Smooth muscle cell (in vitro differentiated cells): ENCODE results near the gene ZNF438. TPM values are rescaled to one million over a fixed set of nuclear protein-coding genes. Genes with fewer than 3 reads are reported as not detected.

Experiments used
- DNase-seq: peaks from one replicate; lab custom pipeline; 2025; ENCODE audit not compliant: unreplicated experiment; lab: John Stamatoyannopoulos, UW
- H2AFZ ChIP-seq: fragments of 200-600 bp; sonication (generic); 2 replicates; pipeline ENCODE4 v1.6.0; 2016; ENCODE audit warnings: antibody characterized with exemption, low read depth, mild to moderate bottlenecking
- H3F3A ChIP-seq: fragments of 200-600 bp; sonication (generic); 2 replicates; pipeline ENCODE4 v1.6.0; 2017; ENCODE audit warnings: antibody characterized with exemption, low read depth
- H3K27ac ChIP-seq: fragments of 200-600 bp; sonication (generic); 2 replicates; pipeline ENCODE4 v1.5.1; 2016; ENCODE audit warnings: low read depth, mild to moderate bottlenecking
- H3K27me3 ChIP-seq: fragments of 200-600 bp; sonication (generic); 2 replicates; pipeline ENCODE4 v1.6.1; 2016; ENCODE audit warnings: low read depth, mild to moderate bottlenecking
- H3K36me3 ChIP-seq: fragments of 200-600 bp; sonication (generic); 2 replicates; pipeline ENCODE4 v1.5.1; 2016; ENCODE audit warnings: low read depth
- H3K4me1 ChIP-seq: fragments of 200-600 bp; sonication (generic); 2 replicates; pipeline ENCODE4 v1.5.1; 2016; ENCODE audit warnings: low read depth
- H3K4me2 ChIP-seq: fragments of 200-600 bp; sonication (generic); 2 replicates; pipeline ENCODE4 v1.6.0; 2016; ENCODE audit warnings: mild to moderate bottlenecking
- H3K4me3 ChIP-seq: fragments of 200-600 bp; sonication (generic); 2 replicates; pipeline ENCODE4 v1.5.1; 2016; ENCODE audit warnings: mild to moderate bottlenecking
- H3K79me2 ChIP-seq: fragments of 200-600 bp; sonication (generic); 2 replicates; pipeline ENCODE4 v1.6.0; 2016; ENCODE audit warnings: low read depth, mild to moderate bottlenecking
- H3K9ac ChIP-seq: fragments of 200-600 bp; sonication (generic); 2 replicates; pipeline ENCODE4 v1.6.0; 2016; ENCODE audit warnings: low read depth
- H3K9me3 ChIP-seq: fragments of 200-600 bp; sonication (generic); replicated peaks from 2 replicates; pipeline ENCODE4 v1.5.1; 2016; ENCODE audit warnings: low read depth
- H4K20me1 ChIP-seq: fragments of 200-600 bp; sonication (generic); 2 replicates; pipeline ENCODE4 v1.6.0; 2016; ENCODE audit warnings: low read depth
- WGBS: methylation state at CpG from one replicate; pipeline ENCODE4 v1.1.7; 2016; ENCODE audit warnings: low lambda C conversion rate; 5-methylcytosine and 5-hydroxymethylcytosine counted together
- polyA plus RNA-seq: library from polyadenylated mRNA; unstranded; fragments of >200 nt; fragmentation: Nextera tagmentation; extraction: Ambion mirVana; gene quantifications from 2 replicates; pipeline ENCODE4 v1.2.1, GENCODE V29; 2016
- total RNA-seq: library from RNA; depleted of rRNA; stranded (reverse); fragments of >200 nt; gene quantifications from 2 replicates; pipeline ENCODE4 v1.2.3, GENCODE V29; 2014
- TF ChIP-seq, protein P1 (sequence below): fragments of 200-600 bp; sonication (generic); IDR thresholded peaks from 2 replicates; pipeline ENCODE4 v1.5.1; 2017; ENCODE audit warnings: borderline replicate concordance, mild to moderate bottlenecking, antibody characterized with exemption; ENCODE audit not compliant: insufficient read depth, poor library complexity, severe bottlenecking

Gene ZNF438
- total and polyA plus RNA-seq, 2 experiments from 2014 or later = 2.8 to 3.4 TPM

GRCh38 chr10:30991647-30992011 is 40.0 kb downstream of the ZNF438 start:
- no peaks in the 10 kb centered on the region for H3K27me3 ChIP-seq
- H3K4me2 ChIP-seq = no peak overlapping the region
- no peaks in the 10 kb centered on the region for H3K9me3 ChIP-seq
- TF ChIP-seq, protein P1, sequence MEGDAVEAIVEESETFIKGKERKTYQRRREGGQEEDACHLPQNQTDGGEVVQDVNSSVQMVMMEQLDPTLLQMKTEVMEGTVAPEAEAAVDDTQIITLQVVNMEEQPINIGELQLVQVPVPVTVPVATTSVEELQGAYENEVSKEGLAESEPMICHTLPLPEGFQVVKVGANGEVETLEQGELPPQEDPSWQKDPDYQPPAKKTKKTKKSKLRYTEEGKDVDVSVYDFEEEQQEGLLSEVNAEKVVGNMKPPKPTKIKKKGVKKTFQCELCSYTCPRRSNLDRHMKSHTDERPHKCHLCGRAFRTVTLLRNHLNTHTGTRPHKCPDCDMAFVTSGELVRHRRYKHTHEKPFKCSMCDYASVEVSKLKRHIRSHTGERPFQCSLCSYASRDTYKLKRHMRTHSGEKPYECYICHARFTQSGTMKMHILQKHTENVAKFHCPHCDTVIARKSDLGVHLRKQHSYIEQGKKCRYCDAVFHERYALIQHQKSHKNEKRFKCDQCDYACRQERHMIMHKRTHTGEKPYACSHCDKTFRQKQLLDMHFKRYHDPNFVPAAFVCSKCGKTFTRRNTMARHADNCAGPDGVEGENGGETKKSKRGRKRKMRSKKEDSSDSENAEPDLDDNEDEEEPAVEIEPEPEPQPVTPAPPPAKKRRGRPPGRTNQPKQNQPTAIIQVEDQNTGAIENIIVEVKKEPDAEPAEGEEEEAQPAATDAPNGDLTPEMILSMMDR = no peak
- 93% methylated on average over 1 of the region's 1 CpG for WGBS
- no peak for DNase-seq
- H4K20me1 ChIP-seq = no peaks in the 10 kb centered on the region
- H3K79me2 ChIP-seq = no peaks in the 10 kb centered on the region
- H3K4me3 ChIP-seq = no peak overlapping the region
- H3K36me3 ChIP-seq = peaks cover 3% of the 10 kb centered on the region
- no peaks in the 10 kb centered on the region for H3F3A ChIP-seq
- no peak overlapping the region for H2AFZ ChIP-seq
- no peak overlapping the region for H3K9ac ChIP-seq
- H3K27ac ChIP-seq = no peak overlapping the region
- no peaks in the 10 kb centered on the region for H3K4me1 ChIP-seq

DNA sequence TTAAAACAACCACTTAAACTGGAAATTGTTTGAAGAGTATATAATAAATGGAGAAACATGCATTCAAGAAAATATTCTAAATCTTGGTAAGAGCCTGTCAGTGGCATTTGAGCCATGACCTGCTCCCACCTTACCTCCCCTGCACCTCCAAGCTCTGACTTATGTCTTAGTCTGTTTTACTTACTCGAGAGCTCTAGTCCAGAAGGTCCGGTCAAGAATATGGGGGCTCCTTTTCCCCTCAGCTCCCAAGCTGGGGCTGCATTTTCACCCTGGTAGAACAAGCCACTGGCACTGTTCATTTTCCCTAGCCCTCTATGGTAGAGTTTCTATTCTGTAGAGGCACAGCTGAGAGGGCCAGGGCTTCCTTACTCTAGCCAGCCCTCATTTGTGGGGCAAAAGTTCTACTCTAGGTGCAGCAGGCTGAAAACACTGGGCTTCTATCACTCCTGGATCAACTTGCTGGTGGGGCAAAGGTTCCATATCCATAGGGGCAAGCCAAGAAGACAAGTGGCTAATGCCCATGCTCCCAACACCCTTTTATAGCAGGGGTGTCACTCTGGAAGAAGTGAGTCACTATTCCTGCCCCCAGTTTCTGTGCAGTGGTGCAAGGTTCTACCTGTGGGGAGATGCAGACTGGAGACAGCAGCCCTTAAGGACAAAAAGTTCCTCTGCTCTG is 40.6 kb downstream of the ZNF438 start:
- peaks cover 3% of the 10 kb centered on the region for H3K36me3 ChIP-seq
- H3K4me2 ChIP-seq = no peak overlapping the region
- H3K4me1 ChIP-seq = no peaks in the 10 kb centered on the region
- no peaks in the 10 kb centered on the region for H3K9me3 ChIP-seq
- no peak overlapping the region for H3K27ac ChIP-seq
- H3K79me2 ChIP-seq = no peaks in the 10 kb centered on the region
- DNase-seq = no peak
- H3F3A ChIP-seq = no peaks in the 10 kb centered on the region
- H2AFZ ChIP-seq = no peak overlapping the region
- no peaks in the 10 kb centered on the region for H3K27me3 ChIP-seq
- WGBS = 94% methylated on average over 2 of the region's 2 CpGs
- TF ChIP-seq, protein P1 = no peak
- no peak overlapping the region for H3K4me3 ChIP-seq
- no peak overlapping the region for H3K9ac ChIP-seq
- no peaks in the 10 kb centered on the region for H4K20me1 ChIP-seq

- no peaks in the 10 kb centered on the region for H3K79me2 ChIP-seq
- no peak overlapping the region for H3K4me2 ChIP-seq
- no peak overlapping the region for H2AFZ ChIP-seq
- no peak for DNase-seq
- 95% methylated on average over 2 of the region's 2 CpGs for WGBS
- no peak overlapping the region for H3K9ac ChIP-seq
- no peaks in the 10 kb centered on the region for H3K4me1 ChIP-seq
- H3K27ac ChIP-seq = no peak overlapping the region
- TF ChIP-seq, protein P1 = no peak
- H3K4me3 ChIP-seq = no peak overlapping the region
- no peaks in the 10 kb centered on the region for H3K9me3 ChIP-seq
- no peaks in the 10 kb centered on the region for H3K27me3 ChIP-seq
- H3K36me3 ChIP-seq = no peaks in the 10 kb centered on the region
- H3F3A ChIP-seq = no peaks in the 10 kb centered on the region
- no peaks in the 10 kb centered on the region for H4K20me1 ChIP-seq
Measured at GRCh38 chr10:30990351-30990750, 41.3 kb downstream of the ZNF438 start.

DNA sequence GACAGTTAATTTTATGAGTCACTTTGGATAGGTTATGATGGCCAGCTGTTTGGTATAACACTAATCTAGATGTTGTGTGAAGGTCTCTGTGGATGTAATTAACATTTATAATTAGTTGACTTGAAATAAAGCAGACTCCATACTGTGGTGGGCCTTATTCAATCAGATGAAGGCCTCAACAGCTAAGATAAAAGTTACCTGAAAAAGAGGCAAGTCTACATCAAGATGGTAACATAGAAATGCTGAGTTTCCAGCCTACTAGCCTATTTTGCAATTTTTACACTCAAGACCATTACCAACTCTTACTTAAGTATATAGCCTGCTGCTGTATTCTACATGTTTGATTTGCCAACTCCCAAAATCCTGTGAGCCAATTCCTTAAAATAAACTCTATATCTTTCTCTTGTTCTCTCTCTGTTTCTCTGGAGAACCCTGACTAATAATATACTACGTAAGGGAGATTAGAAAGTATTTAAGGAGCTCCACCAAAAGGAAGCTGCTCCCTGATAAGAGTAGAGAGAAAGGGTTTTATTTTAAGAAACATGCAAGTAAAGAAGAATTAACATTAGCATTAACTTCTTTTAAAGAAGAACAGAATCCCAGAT is 42.7 kb downstream of the ZNF438 start:
- no peak overlapping the region for H3K4me3 ChIP-seq
- no peak for DNase-seq
- H3K9me3 ChIP-seq = no peaks in the 10 kb centered on the region
- no peaks in the 10 kb centered on the region for H4K20me1 ChIP-seq
- TF ChIP-seq, protein P1 = no peak
- no peaks in the 10 kb centered on the region for H3K79me2 ChIP-seq
- H3K36me3 ChIP-seq = no peaks in the 10 kb centered on the region
- H2AFZ ChIP-seq = peak overlapping the region; percentile 31
- no peaks in the 10 kb centered on the region for H3F3A ChIP-seq
- no peak overlapping the region for H3K9ac ChIP-seq
- peak overlapping the region; percentile 22 for H3K27ac ChIP-seq
- WGBS = 16% methylated on average over 1 of the region's 1 CpG
- no peaks in the 10 kb centered on the region for H3K27me3 ChIP-seq
- peaks cover 7% of the 10 kb centered on the region for H3K4me1 ChIP-seq
- H3K4me2 ChIP-seq = peak overlapping the region; percentile 49
